DMS153 treated with DMSO at 0.1 percent for 48 hours (cell line): ENCODE data around the gene CYBA.
"Not testable (repeated sequence)": the region's sequence is repeated elsewhere in the genome, so short reads cannot be mapped to it uniquely, and the experiment has no call there.

Experiments used
- DNase-seq: peaks from one replicate; lab custom pipeline; 2025; ENCODE audit not compliant: unreplicated experiment; lab: John Stamatoyannopoulos, UW

CYBA gene

DNA sequence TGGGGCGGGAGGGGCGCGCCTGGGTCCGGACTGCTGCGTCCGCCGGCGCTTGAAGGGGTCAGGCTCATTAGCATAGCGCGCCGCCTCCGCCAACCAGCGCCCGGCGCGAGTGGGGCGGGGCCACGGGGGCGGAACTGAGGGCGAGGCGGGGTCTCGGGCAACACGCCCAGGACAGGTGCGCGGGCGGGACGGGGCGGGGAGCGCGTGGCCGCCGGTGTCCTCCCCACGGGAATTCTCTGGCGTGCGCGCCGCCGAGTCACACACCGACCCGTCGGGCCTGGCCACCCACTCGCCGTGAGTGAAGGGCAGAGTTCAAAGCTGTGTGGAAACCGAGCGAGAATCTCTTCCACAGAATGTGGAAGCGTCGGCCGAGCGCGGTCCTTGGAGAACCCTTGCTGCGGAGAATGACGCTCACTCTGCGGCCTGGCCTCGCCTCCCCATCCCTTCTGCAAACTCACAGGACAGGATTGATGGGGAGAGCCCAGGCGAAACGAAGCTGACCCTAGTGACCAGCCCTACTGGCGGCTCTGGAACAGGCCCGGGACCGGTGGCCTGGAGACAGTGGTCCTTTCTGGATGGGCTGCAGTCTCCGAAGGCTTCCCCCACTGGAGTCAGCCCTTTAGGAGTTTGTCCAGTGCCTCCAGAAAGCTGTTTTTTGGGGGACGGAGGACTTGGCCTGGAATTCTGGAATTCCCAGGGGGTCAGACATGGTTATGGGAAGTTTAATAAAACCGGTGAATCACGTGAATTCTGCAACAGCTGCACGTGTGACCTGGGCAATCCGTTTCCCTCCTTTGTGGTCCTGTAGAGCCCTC lies 35.8 kb upstream of the CYBA start, which contains the start of gene SNAI3:
Gene SNAI3 (minus strand): TSS at position 69 of the 815 bp plus-strand sequence. CDS start 101 bp downstream, outside the sequence.
- peak; percentile 53 for DNase-seq

DNA sequence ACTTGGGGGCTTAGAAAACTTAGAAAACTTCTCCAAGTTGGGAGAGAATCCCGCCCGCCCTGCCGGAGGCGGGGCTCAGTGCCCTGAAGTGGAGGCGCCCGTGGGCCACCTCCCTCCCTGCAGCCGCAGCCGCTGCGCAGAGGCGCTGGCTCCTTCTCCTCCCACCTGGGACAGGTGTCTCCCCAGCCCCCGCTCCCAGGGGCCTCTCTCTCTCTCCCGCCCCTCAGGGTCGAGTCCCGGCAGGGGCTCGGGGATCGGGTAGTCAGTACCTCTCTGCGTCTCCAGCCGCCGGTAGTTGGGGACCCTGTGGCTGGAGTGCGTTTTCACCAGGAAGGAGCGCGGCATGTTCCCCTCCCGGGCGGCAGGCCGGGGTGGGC lies 35.2 kb upstream of the CYBA start:
- no peak for DNase-seq

DNA sequence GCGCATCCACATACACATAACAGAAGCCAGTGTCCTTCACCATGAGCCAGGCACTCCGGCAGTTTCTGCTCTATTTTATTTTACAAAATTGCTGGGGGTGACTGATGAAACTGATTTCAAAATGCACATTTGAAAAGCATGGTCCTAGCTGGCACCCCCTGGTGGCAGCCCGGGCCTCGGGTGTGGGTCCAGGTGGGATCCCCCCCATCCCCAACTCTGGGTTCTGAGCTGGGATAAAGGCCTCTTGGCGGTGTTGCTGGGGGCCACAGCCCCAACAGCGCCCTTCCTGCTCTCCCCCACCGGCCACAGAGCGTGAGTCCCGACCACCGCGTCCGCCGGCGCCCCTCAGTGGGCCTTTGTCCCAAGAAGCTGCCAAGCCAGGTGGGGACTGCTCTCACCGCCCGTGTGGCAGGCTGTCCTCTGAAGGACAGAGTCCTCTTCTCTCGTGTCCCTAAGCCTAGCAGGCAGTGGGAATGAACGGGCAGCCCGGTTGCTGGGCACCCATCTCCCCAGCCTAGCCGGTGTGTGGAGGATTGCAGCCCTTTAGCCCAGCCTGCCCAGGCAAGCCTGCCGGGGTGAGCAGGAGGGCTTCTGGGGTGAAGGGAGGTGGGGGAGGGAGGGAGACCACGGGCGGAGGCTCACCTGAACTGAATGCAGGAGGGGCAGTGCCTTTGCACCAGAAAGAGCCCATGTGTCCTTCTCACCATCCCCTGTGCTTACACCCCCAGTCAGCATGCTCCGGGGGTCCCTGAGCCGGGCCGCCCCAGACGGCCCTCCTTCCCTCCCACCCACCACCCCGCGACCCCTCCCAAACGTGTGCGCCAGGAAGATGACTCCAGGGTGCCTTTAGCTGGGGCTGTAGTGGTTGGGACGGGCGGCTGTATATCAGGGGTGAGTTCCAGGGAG lies 34.6 kb upstream of the CYBA start:
- DNase-seq = no peak

DNA sequence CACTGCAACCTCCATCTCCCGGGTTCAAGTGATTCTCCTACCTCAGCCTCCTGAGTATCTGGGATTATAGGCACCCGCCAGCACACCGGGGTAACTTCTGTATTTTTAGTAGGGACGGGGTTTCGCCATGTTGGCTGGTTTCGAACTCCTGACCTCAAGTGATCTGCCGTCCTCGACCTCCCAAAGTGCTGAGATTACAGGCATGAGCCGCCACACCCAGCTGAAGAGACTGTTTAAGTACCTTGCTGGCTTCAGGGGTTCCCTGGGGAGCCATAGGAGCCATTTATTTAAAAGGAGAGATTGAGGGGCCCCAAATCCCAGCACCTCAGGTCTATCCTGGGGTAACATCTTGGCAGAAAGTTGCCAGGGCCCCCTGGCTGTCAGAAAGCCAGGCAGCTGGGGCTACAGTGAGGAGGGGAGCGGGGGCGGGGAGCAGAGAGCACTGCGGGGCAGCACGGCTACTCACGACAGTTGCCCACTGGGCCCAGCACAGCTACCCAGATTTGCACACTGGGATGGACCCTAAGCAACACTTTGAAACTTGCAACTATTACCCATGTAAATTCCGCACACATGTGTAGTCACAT lies 33.8 kb upstream of the CYBA start:
- DNase-seq = no peak

DNA sequence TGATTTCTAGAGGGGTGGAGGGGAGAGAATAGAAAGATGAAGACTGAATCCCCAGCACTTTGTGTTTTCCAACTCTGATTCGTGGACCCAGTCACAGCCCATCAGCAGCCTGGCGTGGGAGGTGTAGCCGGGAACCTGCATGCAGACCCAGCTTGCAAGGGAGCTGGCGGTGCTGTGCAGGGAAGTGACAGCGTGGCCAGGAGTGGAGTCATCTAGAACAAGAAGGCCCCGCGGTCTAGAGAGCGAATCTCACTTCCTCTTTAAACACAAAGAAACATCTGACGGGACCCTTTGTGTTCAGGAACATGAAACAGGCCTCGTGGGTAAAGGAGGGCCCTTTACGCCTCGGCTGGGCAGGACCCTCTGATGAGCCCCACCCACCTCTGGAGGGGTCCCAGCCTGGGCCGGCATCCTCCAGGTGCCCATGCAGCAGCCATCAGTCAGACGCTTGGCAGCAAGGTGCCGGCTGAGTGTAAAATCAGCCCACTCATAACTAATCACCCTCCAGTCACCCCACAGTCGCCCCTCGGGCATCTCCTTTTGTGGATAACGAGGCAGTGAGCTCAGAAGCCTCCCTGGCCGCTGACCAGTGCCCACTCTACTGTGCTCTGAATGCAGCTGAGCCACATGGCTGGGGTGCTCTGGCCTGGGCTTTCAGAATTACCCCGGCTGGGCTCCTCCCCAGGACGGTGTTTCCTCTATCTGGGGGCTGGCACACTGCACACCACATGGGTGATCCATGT lies 31.0 kb upstream of the CYBA start:
- DNase-seq = no peak

DNA sequence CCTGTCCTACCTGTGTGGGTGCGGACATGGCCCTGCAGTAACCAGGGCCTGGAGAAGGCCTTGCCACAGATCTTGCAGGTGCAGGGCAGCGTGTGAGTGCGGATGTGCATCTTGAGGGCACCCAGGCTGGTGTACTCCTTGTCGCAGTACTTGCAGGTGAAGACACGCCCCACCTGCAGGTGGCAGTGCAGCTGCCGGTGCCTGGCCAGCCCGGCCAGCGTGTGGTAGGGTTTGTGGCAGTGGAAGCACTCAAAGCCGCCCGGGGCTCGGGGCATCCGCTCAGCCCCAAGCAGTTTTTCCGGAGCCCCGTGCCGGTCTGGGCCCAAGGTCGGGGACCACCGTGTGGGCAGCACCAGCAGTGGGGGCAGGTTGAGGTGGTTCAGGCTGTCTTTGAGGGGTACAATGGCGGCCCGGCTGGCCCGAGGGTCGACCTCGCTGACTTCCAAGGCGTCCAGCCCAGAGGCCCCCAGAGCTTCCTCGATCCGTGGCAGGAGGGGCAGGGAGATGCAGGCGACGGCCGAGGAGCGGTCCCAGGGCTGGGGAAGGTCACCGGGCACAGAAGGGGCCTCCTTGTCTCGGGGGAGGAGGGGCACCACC lies 30.3 kb upstream of the CYBA start:
- no peak for DNase-seq

DNA sequence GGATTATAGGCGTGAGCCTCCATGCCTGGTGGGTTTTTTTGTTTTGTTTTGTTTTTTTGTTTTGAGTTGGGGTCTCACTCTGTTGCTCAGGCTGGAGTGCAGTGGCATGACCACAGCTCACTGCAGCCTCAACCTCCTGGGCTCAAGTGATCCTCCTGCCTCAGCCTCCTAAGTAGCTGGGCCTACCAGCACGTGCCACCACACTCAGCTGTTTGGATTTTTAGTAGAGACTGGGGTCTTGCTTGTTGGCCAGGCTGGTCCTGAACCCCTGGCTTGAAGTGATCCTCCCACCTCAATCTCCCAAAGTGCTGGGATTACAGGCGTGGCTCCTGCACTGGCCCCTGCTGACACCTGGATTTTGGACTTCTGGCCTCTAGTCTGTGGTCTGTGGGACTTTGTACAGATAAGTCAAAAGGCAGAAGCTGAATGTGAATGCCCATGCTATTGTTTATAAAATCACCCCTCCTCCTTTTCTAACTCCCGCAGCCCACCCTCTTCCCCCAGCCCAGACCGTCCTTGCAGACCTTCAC lies 29.8 kb upstream of the CYBA start:
- no peak for DNase-seq

DNA sequence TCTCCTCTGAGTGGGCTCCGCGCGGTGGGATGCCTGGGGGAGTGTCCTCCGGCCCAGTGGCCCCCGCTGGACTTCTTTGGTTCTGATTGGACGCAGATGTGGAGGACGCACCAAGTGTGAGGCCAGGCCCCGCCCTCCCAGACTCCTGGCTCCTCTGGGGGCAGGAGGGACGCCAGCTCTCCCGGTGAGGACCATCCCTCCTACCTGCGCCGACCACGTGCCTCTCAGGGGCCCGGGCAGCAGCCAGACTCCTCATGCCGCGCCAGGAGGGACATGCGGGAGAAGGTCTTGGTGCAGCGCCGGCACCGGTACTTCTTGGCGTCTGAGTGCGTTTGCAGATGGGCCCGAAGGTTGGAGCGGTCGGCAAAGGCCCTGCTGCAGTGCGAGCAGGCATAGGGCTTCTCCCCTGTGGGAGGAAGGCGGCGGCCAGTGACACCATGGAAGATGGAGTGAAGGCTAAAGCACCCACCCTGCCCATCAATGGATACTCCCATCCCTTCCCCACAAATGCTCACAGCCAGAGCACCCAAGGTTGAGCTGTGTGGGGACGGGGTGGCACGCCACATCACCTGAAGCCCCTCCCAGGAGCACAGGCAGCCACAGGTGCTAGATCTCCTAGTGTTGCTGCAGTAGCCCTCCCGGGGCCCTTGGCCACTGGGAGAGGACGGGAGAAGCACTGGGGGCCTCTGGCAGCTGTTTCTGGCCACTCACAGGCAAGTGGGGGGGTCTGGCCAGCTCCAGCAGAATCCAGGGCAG lies 27.5 kb upstream of the CYBA start:
- DNase-seq = no peak

DNA sequence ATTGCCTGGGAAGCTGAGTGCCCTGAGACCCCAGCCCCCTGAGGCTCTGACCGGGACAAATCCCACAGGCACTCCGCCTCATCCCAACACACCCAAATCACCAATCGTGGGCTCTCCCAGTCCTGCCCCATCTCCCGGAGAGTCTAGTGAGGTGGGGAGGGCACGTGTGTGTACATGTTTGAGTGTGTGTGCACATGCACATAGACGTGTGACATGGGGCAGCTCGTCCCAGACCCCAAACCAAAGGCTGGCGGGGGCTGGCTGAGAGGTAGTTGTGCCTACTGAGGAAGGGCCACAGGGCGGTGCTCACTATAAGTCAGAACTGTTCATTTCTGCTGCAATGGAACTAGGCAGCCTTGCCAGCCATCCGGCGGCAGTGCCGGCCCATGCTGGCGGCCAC lies 26.9 kb upstream of the CYBA start:
- DNase-seq = no peak

DNA sequence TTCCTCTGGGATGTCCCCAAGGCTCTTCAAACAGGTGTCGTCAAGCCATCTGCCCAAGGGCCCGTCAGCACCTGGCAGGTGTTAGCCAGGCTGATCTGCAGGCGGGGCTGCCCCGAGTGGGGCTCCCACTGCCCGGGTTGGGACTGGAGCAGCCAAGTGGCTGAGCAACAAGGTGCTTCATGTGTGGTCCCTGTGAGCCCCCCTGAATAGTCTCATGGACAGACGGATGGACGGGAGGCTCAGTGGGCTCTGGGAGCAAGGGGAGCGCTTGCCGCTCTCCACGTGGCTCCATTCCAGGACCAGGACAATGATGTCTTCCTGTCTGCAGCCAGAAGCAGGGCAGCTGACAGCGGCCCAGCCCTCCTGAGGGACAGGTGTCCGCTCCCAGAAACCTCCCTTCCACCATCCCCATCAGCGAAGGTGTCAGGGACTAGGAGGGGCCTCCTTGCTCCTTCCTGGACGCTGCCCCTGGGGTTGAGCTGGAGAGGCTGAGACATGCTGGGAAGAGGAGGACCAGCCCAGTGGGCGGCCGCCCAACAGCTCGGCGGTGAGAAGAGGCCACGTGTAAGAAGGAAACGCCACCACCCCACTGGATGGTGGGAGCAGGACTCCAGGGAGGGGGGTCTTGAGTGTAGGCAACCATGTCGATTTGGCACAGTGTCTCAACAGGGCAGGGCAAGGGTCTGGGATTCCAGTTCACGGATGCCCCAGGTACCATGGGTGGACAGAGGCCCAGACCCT lies 25.8 kb upstream of the CYBA start:
- no peak for DNase-seq

DNA sequence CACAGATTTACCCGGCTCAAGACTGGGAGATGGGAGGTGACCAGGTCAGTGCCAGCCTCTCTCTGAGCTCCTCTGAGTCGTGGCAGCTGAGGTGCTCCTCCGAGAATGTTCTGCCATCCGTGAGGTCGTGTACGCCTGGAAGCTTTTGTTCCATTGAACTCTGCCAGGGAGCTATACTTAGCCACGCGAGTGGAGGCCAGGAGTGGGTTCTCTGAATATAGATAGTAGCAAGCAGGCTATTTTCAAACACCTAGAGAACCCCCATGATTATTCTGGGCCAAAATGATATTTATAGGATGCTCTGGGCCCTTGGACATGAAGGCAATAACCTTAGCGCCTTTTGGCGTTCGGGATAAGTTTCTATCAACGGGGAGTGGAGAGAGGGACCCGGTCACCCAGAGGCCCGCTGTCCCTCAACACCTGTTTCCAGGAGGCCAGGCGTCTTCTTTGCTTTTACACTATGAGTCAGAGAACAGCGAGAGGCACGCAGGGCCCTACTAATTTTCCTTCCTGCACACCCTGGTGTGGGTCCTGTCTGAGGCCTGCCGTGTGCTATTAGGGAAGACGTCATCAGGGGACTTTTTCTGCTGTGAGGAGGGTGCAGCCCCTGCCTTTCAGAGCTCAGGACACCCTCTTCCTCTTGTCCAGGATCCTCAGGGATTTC lies 23.0 kb upstream of the CYBA start:
- no peak for DNase-seq

DNA sequence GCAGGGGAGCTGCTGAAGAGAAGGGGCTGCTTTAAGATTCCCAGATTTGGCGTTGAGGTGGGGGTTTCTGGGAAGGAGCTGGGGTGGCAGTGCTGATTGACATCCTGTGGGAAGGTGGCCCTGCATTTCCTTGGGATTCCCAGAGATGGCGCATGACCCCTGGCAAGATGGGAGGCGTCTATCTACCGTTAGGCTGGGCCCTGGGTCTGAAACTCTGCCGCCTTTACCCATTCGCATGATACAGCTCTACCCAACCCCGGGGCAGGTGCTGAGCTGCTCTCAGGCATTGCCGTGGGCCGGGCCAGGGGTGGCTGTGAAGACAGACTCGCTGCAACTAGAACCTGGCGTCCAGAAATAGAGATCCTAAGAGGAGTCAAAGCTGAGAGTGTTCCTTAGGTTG lies 21.9 kb upstream of the CYBA start:
- no peak for DNase-seq

DNA sequence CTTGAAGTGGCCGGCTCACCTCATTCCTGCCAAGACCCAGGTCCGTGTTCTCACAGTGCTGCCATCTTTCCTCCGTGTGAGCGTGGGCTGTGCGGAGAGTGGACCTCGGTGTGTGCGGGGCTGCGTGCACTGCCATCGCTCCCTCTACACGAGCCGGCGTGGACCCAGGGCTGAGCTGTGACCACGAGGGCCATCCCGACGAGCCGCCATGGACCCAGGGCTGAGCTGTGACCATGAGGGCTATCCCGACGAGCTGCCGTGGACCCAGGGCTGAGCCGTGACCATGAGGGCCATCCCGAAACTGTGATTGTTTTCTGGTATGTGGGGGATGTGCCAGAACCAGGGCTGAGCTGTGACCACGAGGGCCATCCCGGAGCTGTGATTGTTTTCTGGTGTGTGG lies 21.0 kb upstream of the CYBA start:
- DNase-seq = no peak

DNA sequence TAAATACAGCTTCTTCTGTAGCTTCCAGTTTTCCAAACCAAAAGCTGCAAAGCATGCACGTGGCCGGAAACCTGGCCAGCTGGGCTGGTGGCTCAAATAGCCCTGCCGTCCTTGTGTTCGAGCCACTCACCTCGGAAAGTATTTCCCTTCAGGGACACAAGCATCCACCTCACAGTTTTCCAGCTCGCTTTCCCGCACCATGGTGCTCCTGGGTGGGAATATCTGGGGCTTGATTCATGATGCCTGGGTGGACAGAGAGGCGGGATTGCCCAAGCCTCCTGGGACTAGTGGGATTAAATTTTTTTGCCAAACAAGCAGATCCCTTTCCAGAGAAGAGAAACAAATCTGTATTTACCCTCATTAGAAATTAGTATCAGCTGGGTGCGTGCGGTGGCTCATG lies 19.1 kb upstream of the CYBA start:
- no peak for DNase-seq

DNA sequence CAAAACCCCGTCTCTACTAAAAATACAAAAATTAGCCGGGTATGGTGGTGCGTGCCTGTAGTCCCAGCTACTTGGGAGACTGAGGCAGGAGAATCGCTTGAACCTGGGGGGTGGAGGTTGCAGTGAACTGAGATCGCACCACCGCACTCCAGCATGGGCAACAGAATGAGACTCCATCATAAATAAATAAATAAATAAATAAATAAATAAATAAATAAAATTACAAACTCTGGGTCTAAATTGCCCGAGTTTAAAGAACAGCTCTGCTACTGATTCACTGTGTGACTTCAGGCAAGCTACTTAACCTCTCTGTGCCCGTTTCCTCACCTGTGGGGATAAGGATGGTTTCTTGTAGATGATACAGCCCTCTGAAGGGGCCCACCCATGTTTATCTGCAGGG lies 18.6 kb upstream of the CYBA start:
- DNase-seq = not testable (repeated sequence)

DNA sequence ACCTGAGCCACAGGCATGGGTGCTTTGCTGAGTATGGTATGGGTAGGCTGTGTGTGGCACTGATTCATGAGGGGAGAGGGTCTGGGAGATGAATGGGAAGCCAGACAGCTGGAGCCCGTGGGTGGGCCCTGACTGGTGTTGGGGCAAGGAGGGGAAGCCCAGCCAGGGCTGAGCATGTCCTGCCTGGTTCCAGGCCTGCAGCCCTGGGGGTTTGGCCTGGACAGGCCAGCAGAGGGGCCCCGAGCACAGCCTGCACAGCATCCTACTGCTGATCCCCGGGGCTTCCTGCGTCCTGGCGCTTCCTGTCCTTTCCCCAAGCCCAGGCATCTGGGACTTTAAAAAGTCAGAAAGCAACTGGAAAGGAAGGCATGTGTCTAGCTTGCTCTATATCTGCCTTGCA lies 16.6 kb upstream of the CYBA start:
- DNase-seq = no peak

DNA sequence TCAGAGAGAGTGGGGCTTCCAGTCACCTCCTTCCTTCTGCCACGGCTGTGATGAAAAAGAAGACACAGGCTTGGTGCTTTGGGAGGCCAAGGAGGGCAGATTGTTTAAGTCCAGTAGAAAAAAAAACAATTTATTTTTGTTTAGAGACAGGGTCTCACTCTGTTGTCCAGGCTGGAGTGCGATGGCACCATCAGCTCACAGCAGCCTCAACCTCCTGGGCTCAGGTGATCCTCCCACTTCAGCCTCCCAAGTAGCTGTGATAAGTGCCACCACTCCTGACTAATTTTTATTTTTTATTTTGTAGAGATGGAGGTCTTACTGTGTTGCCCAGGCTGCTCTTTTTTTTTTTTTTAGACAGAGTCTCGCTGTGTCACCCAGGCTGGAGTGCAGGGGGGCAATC lies 14.7 kb upstream of the CYBA start:
- DNase-seq = no peak

DNA sequence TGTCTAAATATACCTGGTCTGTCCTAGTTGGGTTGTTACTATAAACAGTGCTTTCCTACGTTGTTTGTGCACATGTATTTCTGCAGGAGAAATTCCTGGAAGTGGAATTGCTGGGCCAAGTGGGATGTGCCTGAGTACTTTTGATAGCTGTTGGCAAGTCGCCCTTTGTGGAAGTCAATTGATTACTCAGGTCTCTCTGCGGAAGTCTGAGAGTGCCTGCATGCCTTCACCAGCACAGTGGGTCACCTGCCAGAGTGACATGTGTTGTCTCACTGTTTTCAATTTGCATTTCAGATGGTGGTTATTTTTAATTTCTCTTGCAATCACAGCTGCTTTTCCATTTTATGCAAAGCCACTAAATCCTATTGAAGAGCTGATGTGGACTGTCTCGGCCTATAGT lies 14.3 kb upstream of the CYBA start:
- DNase-seq = no peak
